Erythroblast (primary cell): ENCODE data around the gene NFIA.

ENCODE experiments used
- GATA1 ChIP-seq: IDR thresholded peaks from 2 replicates; pipeline ENCODE4 v1.6.1; 2011; ENCODE audit warnings: low read depth, mild to moderate bottlenecking, control low read depth, low read length, moderate library complexity
- POLR2A ChIP-seq: IDR thresholded peaks from 2 replicates; pipeline ENCODE4 v1.6.1; 2011; ENCODE audit warnings: mild to moderate bottlenecking, low read length

DNA sequence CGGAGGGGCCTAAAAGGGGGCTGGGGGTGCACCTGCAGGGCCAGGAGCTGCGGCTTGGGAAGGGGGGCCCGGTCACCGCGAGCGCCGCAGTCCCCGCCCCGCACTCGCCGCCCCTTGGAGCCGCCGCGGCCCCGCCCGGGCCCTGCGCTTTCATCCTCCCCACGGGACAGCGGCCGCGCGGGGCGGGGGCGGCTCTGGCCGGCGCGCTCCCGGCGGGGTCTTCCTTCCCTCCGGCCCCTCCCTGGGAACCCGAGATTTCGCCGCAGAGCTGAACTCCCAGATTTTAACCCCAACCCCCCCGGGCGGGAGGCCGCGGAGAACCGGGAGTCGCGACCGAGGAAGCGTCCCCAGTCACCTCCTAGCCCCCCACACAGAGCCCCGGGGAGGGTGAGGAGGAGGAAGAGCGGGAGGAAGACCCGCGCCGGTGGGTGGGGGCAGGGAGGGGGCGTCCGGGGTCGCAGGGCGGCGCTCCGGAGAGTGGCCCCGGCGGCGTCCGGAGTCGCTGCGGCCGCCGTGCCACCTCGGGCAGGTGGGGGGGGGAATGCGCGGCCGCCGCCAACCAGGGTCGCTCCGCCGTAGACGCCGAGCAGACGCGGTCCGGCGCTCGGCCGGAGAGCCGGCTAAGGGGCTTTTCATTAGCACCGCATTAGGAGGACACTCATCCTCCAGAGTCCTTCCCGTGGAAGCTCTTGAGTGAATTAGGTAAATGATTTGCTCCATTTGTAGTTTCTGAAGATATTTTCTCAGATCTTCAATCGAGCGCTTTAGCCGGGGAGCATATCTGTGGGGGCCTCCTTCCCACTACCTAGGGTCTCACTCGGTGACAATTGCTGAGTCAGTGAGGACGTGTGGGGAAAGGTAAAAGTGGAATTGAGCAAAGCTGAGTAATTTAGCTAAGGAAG lies 31.6 kb upstream of the NFIA start:
- no peak for TF ChIP-seq POLR2A
- TF ChIP-seq GATA1, result no peak
